Peyer's patch (tissue), 4 donors: ENCODE results near the gene TTC23. TPM values are rescaled to one million over a fixed set of nuclear protein-coding genes. Genes with fewer than 3 reads are reported as not detected.
A peak's percentile ranks its signal among the peaks of the same experiment; 100 is the strongest.

Source experiments
- DNase-seq, 3 donors: peaks; one replicate each; pipeline ENCODE4 v3.0.0-alpha.2; 2017 to 2019
- H3K27ac ChIP-seq, 4 donors: fragments of 200-600 bp; sonication (generic); one replicate each; pipeline ENCODE4 v1.5.1; 2016 to 2019
- H3K27me3 ChIP-seq, 2 donors: fragments of 200-600 bp; sonication (generic); one replicate each; pipeline ENCODE4 v1.5.1; 2019
- H3K36me3 ChIP-seq, 3 donors: fragments of 200-600 bp; sonication (generic); one replicate each; pipeline ENCODE4 v1.5.1; 2016 to 2019
- H3K4me1 ChIP-seq, 4 donors: fragments of 200-600 bp; sonication (generic); one replicate each; pipeline ENCODE4 v1.5.1; 2016 to 2019
- H3K4me3 ChIP-seq, 4 donors: fragments of 200-600 bp; sonication (generic); 1 replicate in 3 of 4; 2 replicates in 1 of 4; pipeline ENCODE4 v1.5.1; 2016 to 2019; ENCODE audit warnings: mild to moderate bottlenecking in 1 of 4
- H3K9me3 ChIP-seq, 4 donors: fragments of 200-600 bp; sonication (generic); one replicate each; pipeline ENCODE4 v1.5.1; 2016 to 2019; ENCODE audit warnings: mild to moderate bottlenecking in 1 of 4
- CTCF ChIP-seq, 6 experiments: fragments of 450-650 bp in 4 of 6; fragments of 200-600 bp in 2 of 6; sonication (generic) in 1 of 6; IDR thresholded peaks; one replicate each; pipeline ENCODE4 v1.5.1; 2017 to 2019; ENCODE audit warnings: antibody characterized with exemption in 6 of 6, mild to moderate bottlenecking in 3 of 6, moderate library complexity in 1 of 6
- POLR2A ChIP-seq, 2 donors: fragments of 450-650 bp; IDR thresholded peaks; one replicate each; pipeline ENCODE4 v1.5.1; 2017; ENCODE audit warnings: antibody characterized with exemption in 2 of 2, mild to moderate bottlenecking in 2 of 2, moderate library complexity in 2 of 2
- total RNA-seq, 4 donors: library from RNA; depleted of rRNA; stranded (reverse); fragments of >200 nt; gene quantifications; one replicate each; pipeline ENCODE4 v1.1.0, GENCODE V29; 2016

The TTC23 gene
- total RNA-seq, 4 donors from 2014 or later = 8.2 to 33.0 (median 22.9) TPM

- H3K4me1 ChIP-seq = no peaks in the 10 kb centered on the region
- H3K27ac ChIP-seq = peak overlapping the region in 1 of 4 donors; percentile 87
- H3K4me3 ChIP-seq = no peak overlapping the region
- peaks cover 0 to 10% (median 0%) of the 10 kb centered on the region in 3 donors for H3K36me3 ChIP-seq
- DNase-seq = peak in 1 of 3 donors; percentile 24
- no peaks in the 10 kb centered on the region for H3K27me3 ChIP-seq
- H3K9me3 ChIP-seq = no peaks in the 10 kb centered on the region
- TF ChIP-seq CTCF (IDR thresholded peaks at IDR 0.05) = no peak
- TF ChIP-seq POLR2A (IDR thresholded peaks at IDR 0.05) = no peak
Measured at GRCh38 chr15:99167640-99168039, 81.7 kb downstream of the TTC23 start.

- DNase-seq = no peak
- TF ChIP-seq POLR2A (IDR thresholded peaks at IDR 0.05) (no peak), CTCF (IDR thresholded peaks at IDR 0.05) (no peak)
- H3K36me3 ChIP-seq = peaks cover 0 to 6% (median 0%) of the 10 kb centered on the region in 3 donors
- H3K9me3 ChIP-seq = no peaks in the 10 kb centered on the region
- H3K27me3 ChIP-seq = no peaks in the 10 kb centered on the region
- no peak overlapping the region for H3K4me3 ChIP-seq
- H3K27ac ChIP-seq = peak overlapping the region in 1 of 4 donors; percentile 87
- H3K4me1 ChIP-seq = no peaks in the 10 kb centered on the region
Measured at GRCh38 chr15:99167201-99167600, 82.2 kb downstream of the TTC23 start.

- Histone ChIP-seq H3K36me3 (peaks cover 0 to 10% (median 0%) of the 10 kb centered on the region in 3 donors), H3K9me3 (no peaks in the 10 kb centered on the region), H3K27me3 (no peaks in the 10 kb centered on the region), H3K4me1 (no peaks in the 10 kb centered on the region), H3K27ac (peak overlapping the region in 1 of 4 donors; percentile 87), H3K4me3 (no peak overlapping the region)
- peak in 1 of 3 donors; percentile 39 for DNase-seq
- no peak for TF ChIP-seq CTCF (IDR thresholded peaks at IDR 0.05)
- TF ChIP-seq POLR2A (IDR thresholded peaks at IDR 0.05) = no peak
Measured at GRCh38 chr15:99165956-99166689, 83.3 kb downstream of the TTC23 start.

GRCh38 chr15:99165020-99165790 lies 84.2 kb downstream of the TTC23 start:
- TF ChIP-seq POLR2A (IDR thresholded peaks at IDR 0.05) = no peak
- Histone ChIP-seq H3K27ac (no peak overlapping the region), H3K4me3 (no peak overlapping the region), H3K4me1 (no peaks in the 10 kb centered on the region), H3K9me3 (no peaks in the 10 kb centered on the region), H3K27me3 (no peaks in the 10 kb centered on the region), H3K36me3 (peaks cover 0 to 9% (median 0%) of the 10 kb centered on the region in 3 donors)
- no peak for DNase-seq

- Histone ChIP-seq H3K36me3 (peaks cover 0 to 10% (median 0%) of the 10 kb centered on the region in 3 donors), H3K27ac (no peak overlapping the region), H3K27me3 (no peaks in the 10 kb centered on the region), H3K4me1 (no peaks in the 10 kb centered on the region), H3K9me3 (no peaks in the 10 kb centered on the region), H3K4me3 (no peak overlapping the region)
- DNase-seq = no peak
- TF ChIP-seq POLR2A (IDR thresholded peaks at IDR 0.05) (no peak), CTCF (IDR thresholded peaks at IDR 0.05) (no peak)
Measured at GRCh38 chr15:99164119-99164518, 85.3 kb downstream of the TTC23 start.
